Heart right ventricle (tissue), 16 donors: ENCODE measurements around the gene ADAM12. TPM values are rescaled to one million over a fixed set of nuclear protein-coding genes. Genes with fewer than 3 reads are reported as not detected.
A peak's percentile ranks its signal among the peaks of the same experiment; 100 is the strongest.

Experiments used
- ATAC-seq, 8 donors: fragments of 200-7000 bp; cut with Tn5 transposase; one replicate each; pipeline ENCODE4 v1.9.1; 2020; ENCODE audit warnings: mild to moderate bottlenecking in 8 of 8, moderate library complexity in 8 of 8, moderate number of reproducible peaks in 1 of 8
- DNase-seq, 2 donors: peaks; one replicate each; pipeline ENCODE4 v3.0.0-alpha.2; 2020
- H3K27ac ChIP-seq, 10 donors: fragments of 200-600 bp; sonication (generic) in 2 of 10; one replicate each; pipeline versions ENCODE4 v1.5.0 to v1.8.0; 2020 to 2022; ENCODE audit warnings: mild to moderate bottlenecking in 3 of 10
- H3K27me3 ChIP-seq, 7 donors: fragments of 200-600 bp; one replicate each; pipeline ENCODE4 v1.8.0; 2021 to 2022; ENCODE audit warnings: mild to moderate bottlenecking in 2 of 7
- H3K36me3 ChIP-seq, 9 donors: fragments of 200-600 bp; sonication (generic) in 1 of 9; one replicate each; pipeline versions ENCODE4 v1.5.0 to v1.8.0; 2020 to 2022; ENCODE audit warnings: mild to moderate bottlenecking in 2 of 9
- H3K4me1 ChIP-seq, 9 donors: fragments of 200-600 bp; sonication (generic) in 1 of 9; one replicate each; pipeline versions ENCODE4 v1.5.0 to v1.8.0; 2020 to 2022; ENCODE audit warnings: mild to moderate bottlenecking in 4 of 9
- H3K4me3 ChIP-seq, 10 donors: fragments of 200-600 bp; sonication (generic) in 2 of 10; one replicate each; pipeline versions ENCODE4 v1.5.0 to v1.8.0; 2020 to 2022; ENCODE audit warnings: mild to moderate bottlenecking in 7 of 10, moderate library complexity in 2 of 10
- H3K9me3 ChIP-seq, 11 donors: fragments of 200-600 bp in 10 of 11; sonication (generic) in 2 of 11; one replicate each; pipeline versions ENCODE4 v1.5.0 to v1.8.0; 2013 to 2022; ENCODE audit warnings: mild to moderate bottlenecking in 2 of 11, control low read depth in 1 of 11, moderate library complexity in 1 of 11
- CTCF ChIP-seq, 9 donors: fragments of 200-600 bp; sonication (generic) in 2 of 9; IDR thresholded peaks; one replicate each; pipeline versions ENCODE4 v1.5.0 to v1.8.0; 2021 to 2022; ENCODE audit warnings: antibody characterized with exemption in 9 of 9, mild to moderate bottlenecking in 5 of 9, moderate library complexity in 1 of 9
- WGBS, 2 donors: extraction: QIAGEN DNeasy Blood & Tissue Kit; methylation state at CpG; one replicate each; pipeline ENCODE4 v1.1.7; 2013; ENCODE audit warnings: inconsistent platforms in 1 of 2; 5-methylcytosine and 5-hydroxymethylcytosine counted together
- intact Hi-C, 10 donors: fragments of 100-400 bp; cut with DNase I; formaldehyde crosslinking; loops; one replicate each; pipeline versions ENCODE4 v1.11.1 to v1.14.2; 2022
- polyA plus RNA-seq, 2 donors: library from polyadenylated mRNA; stranded (reverse); fragments of 200-250 nt; gene quantifications; one replicate each; pipeline ENCODE4 v1.2.3, GENCODE V29; 2013
- total RNA-seq, 10 donors: library from RNA; stranded (reverse); fragmentation: NEBNext Ultra II Directional in 3 of 10; extraction: Animal tissue kit (Norgen Biotek cat#: 25700) in 3 of 10; gene quantifications; one replicate each; pipeline versions ENCODE4 v1.2.1 to v1.2.4, GENCODE V29; 2021 to 2023
- donor health status: Arrhythmogenic right ventricular cardiomyopathy.
- donor health status: ischemic (EF 13 %, LVEDD 7.1; RV severe dilation, severe dysfunction).
- donor health status: healthy with polysubstance abuse.
- donor health status: DM: no; HTN: yes; CAD: no.
- donor health status: DM: no; HTN: no; CAD: no.
- donor health status: ischemic (EF 25% LVEDD 6.9; RV normal size, moderate dysfunction).
- donor health status: ischemic (EF 25% LVEDD 5.7; RV mildly dilated, moderate dysfunction).
- donor health status: healthy.
- donor health status: DM: yes; HTN: yes; CAD: no.
- donor health status: Ischemic cardiomyopathy.
- donor health status: ischemic (EF 35%, LVEDD 5.7; RV mildly dilated, moderate dysfunction).
- donor health status: nonischemic (EF 11% LVEDD 7.7; RV severe dilation, severe dysfunction).
- donor health status: DM: yes; HTN: yes; CAD: no.
- donor health status: PGD.
- donor health status: ischemic (EF 29% LVEDD 5.4; RV normal size, mild dysfunction).
- donor health status: nonischemic (EF 23%, LVEDD 6.1; RV moderate dilation, normal function).

The ADAM12 gene
- total and polyA plus RNA-seq, 12 donors = 0.07 to 6.9 (median 0.47) TPM

GRCh38 chr10:126119599-126119998 is 268.7 kb downstream of the ADAM12 start:
- intact Hi-C loops = no loop called here
- 78 to 83% methylated on average over 3 of the region's 3 CpGs for WGBS, 2 donors
- no peaks in the 10 kb centered on the region for H3K27me3 ChIP-seq

GRCh38 chr10:126118476-126118875 is 269.8 kb downstream of the ADAM12 start:
- Histone ChIP-seq H3K4me3 (no peak overlapping the region), H3K27me3 (peaks cover 0 to 3% (median 0%) of the 10 kb centered on the region in 7 donors), H3K4me1 (peaks cover 0 to 8% (median 0%) of the 10 kb centered on the region in 9 donors), H3K9me3 (peaks cover 0 to 9% (median 0%) of the 10 kb centered on the region in 11 donors), H3K36me3 (no peaks in the 10 kb centered on the region), H3K27ac (no peak overlapping the region)
- intact Hi-C loops = no loop called here
- no peak for DNase-seq
- WGBS, 2 donors = 88 to 93% methylated on average over 4 of the region's 4 CpGs
- no peak for ATAC-seq
- no peak for TF ChIP-seq CTCF (IDR thresholded peaks at IDR 0.05)

More at GRCh38 chr10:126119599-126119998, 268.7 kb downstream of the ADAM12 start:
- no peak overlapping the region for H3K4me3 ChIP-seq
- no peak for ATAC-seq
- peaks cover 0 to 8% (median 0%) of the 10 kb centered on the region in 9 donors for H3K4me1 ChIP-seq
- H3K36me3 ChIP-seq = no peaks in the 10 kb centered on the region
- H3K9me3 ChIP-seq = peaks cover 0 to 9% (median 0%) of the 10 kb centered on the region in 11 donors
- H3K27ac ChIP-seq = no peak overlapping the region
- no peak for TF ChIP-seq CTCF (IDR thresholded peaks at IDR 0.05)
- DNase-seq = no peak

GRCh38 chr10:126117196-126117595 is 271.1 kb downstream of the ADAM12 start:
- 34 to 38% methylated on average over 3 of the region's 3 CpGs for WGBS, 2 donors
- intact Hi-C loops = no loop called here
- no peak overlapping the region for H3K4me3 ChIP-seq
- H3K27me3 ChIP-seq = peaks cover 0 to 4% (median 0%) of the 10 kb centered on the region in 7 donors
- no peak overlapping the region for H3K27ac ChIP-seq
- no peak for TF ChIP-seq CTCF (IDR thresholded peaks at IDR 0.05)
- peaks cover 0 to 9% (median 0%) of the 10 kb centered on the region in 11 donors for H3K9me3 ChIP-seq
- H3K4me1 ChIP-seq = peaks cover 0 to 8% (median 0%) of the 10 kb centered on the region in 9 donors
- H3K36me3 ChIP-seq = no peaks in the 10 kb centered on the region
- DNase-seq = peak in 1 of 2 donors; percentile 21
- peak in 4 of 8 donors; percentile 39 to 47 (median 43) for ATAC-seq

GRCh38 chr10:126115886-126116285 is 272.4 kb downstream of the ADAM12 start:
- no peak for TF ChIP-seq CTCF (IDR thresholded peaks at IDR 0.05)
- WGBS, 2 donors = 73 to 77% methylated on average over 6 of the region's 6 CpGs
- H3K9me3 ChIP-seq = peaks cover 0 to 9% (median 0%) of the 10 kb centered on the region in 11 donors
- no peak overlapping the region for H3K27ac ChIP-seq
- peaks cover 0 to 8% (median 1%) of the 10 kb centered on the region in 9 donors for H3K4me1 ChIP-seq
- intact Hi-C loops = no loop called here
- H3K4me3 ChIP-seq = no peak overlapping the region
- DNase-seq (no peak), ATAC-seq (no peak)
- peaks cover 0 to 4% (median 0%) of the 10 kb centered on the region in 7 donors for H3K27me3 ChIP-seq
- H3K36me3 ChIP-seq = no peaks in the 10 kb centered on the region
